ENCODE data around the gene NDUFS7.

DNA sequence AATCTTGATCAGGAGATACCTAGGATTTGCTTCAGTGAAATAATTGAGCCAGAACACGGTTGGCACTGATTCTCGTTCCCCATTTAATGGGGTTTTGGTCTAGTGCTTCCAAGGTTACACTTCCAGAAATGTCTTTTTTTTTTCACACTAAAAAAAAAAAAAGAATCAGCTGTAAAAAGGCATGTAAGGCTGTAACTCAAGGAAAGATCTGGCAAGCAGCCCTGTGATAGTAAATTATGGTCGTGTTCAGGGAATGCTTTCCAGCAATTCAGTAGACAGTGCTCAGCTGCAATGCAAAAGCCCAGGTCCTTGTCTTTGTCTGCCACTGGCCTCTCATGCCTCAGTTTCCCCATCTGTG, 27.2 kb upstream of the NDUFS7 start:
- TF ChIP-seq, protein P1, sequence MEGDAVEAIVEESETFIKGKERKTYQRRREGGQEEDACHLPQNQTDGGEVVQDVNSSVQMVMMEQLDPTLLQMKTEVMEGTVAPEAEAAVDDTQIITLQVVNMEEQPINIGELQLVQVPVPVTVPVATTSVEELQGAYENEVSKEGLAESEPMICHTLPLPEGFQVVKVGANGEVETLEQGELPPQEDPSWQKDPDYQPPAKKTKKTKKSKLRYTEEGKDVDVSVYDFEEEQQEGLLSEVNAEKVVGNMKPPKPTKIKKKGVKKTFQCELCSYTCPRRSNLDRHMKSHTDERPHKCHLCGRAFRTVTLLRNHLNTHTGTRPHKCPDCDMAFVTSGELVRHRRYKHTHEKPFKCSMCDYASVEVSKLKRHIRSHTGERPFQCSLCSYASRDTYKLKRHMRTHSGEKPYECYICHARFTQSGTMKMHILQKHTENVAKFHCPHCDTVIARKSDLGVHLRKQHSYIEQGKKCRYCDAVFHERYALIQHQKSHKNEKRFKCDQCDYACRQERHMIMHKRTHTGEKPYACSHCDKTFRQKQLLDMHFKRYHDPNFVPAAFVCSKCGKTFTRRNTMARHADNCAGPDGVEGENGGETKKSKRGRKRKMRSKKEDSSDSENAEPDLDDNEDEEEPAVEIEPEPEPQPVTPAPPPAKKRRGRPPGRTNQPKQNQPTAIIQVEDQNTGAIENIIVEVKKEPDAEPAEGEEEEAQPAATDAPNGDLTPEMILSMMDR (IDR thresholded peaks at IDR 0.05) = no peak
- no peak for TF ChIP-seq POLR2A (IDR thresholded peaks at IDR 0.05)

All from stomach (tissue), 4 donors.